HG02759 (cell line): Measurements from ENCODE around the gene GATAD2A.

Experiments used
- ATAC-seq: cut with Tn5 transposase; IDR thresholded peaks from one replicate; pipeline ENCODE4 v1.9.1; 2021; ENCODE audit warnings: mild to moderate bottlenecking, moderate library complexity; ENCODE audit not compliant: unreplicated experiment

Gene GATAD2A

DNA sequence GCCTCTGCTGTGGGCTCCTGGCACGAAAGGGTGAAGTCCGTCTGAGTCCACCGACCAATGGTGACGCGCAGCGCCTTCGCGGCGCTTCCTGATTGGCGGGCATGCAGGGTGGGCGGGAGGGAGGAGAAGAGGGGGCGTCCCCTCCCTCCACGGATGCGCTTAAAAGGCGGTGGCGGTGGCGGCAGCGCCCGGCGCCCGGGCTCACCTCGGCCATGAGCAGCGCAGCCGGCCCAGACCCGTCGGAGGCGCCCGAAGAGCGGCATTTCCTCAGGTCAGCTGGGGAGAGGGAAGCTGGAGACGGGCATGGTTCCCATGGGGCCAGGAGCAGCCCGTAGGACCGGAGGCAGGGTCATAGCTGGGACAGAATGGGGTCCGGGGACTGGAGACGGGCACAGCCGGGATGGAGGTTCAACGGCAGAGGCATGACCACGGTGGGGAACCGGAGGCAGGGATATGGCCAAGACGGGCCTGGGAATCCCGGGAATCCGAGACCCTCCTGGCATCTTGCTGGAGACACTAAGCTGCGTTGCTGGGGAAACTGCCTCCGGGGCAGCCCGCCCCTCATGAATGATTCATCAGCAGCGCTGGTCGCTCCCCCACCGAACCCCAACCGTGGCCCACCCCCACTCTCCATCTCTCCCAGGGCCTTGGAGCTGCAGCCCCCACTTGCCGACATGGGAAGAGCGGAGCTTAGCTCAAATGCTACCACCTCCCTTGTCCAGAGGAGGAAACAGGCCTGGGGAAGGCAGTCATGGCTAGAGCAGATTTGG, 123.4 kb downstream of the GATAD2A start, which contains the start of gene YJEFN3:
TSS of gene YJEFN3 (plus strand) at position 191 of the 770 bp plus-strand sequence. CDS start at position 213, 22 bp downstream.
- no peak for ATAC-seq

DNA sequence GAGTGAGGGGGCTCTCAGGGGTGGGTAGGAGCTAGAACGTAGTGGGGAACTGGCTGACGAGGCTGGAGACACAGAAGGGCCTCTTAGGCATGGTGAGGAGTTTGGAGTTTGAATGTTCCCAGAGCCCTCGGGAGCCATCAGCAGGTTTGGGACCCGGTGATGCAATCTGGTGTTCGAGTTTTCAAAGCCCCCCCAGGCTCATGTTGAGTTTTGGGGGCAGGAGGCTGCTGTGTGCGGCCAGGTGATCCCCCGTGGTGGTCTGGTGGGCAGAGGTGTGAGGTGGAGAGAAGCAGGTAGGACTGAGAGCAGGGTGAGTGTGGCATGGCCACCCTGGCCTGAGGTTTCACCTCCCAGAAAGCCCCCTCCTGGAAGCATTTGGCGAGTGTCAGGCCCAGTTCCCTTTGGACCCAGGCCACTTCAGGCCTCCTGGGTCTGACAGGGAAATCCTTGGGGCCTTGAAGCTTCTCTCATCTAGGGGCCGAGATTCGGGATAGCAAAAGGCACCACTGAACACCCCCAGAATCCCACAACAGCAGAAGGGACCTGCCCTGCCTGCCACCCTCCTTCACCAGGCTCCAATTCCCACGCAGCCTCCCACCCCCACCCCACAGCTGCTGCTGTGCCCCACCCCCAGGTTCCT, 124.4 kb downstream of the GATAD2A start:
- ATAC-seq: no peak

DNA sequence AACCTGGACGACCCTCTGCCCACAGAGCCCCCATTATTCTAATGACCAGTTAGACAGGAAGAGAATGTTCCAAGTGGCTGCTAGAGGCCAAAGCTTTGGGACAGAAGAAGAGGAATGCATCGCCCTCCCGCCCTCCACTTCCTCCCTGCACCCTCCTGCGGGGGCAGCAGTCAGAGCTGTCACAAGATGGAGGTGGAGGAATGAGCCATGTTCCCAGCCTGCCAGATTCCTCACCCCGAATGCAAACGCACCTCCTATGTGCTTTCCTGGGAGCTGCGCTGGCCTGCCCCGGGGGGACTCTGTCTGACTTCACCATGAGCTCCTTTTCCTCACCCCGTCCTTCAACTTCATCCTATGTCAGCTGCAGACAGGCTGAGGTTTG, 124.9 kb downstream of the GATAD2A start:
- no peak for ATAC-seq

DNA sequence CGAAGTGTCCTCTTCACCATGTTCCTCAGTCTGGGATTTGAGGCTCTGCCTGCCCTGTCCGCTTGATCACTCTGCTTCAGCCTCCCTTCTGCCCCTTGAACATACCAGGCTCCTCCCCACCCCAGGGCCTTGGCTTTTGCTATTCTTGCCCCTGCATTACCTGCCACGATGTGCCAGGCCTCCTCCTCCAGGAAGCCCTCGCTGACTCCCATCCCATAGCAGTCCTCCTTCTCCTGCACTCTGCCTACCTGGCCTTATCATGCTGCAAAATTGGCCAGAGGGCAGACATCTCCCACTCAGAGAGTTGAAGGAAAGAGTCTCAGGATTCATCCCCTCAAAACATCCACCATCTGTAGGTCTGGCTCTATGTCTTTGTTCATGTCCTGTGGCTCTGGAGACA, 125.4 kb downstream of the GATAD2A start:
- no peak for ATAC-seq

DNA sequence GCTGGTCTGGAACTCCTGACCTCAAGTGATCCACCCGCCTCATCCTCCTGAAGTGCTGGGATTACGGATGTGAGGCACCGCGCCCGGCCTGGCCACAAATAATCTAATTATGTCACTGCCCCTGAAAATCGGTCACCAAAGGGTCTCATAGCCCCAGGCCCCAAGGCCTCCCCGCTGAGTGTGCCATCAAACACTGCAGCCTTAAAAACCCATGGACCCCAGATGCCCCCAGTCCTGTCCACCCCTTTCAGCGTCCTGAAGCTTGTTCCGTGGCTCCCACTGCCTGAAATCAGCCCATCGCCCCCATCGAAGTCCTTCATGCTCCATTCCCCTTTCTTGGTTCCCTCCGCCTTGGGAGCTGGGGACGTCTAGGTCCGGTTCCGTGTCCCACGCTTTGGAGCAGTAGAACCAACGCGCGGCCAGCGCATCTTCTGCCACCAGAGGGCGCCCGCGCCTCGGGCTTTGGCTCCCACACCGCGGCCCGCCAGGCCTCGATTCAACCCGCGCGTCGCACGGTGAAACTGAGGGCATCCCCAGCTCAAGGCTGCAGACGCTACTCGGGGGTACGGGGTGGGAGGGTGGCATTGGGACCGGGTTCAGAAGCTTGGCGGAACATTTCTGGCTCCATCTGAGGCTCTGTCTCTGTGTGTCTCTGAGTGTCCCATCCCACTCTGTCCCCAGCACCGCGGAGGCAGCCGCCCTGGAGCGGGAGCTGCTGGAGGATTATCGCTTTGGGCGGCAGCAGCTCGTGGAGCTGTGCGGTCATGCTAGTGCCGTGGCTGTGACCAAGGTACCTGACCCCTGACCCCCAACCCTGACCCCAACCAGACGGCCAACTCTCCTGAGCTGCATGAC, 126.7 kb downstream of the GATAD2A start:
- no peak for ATAC-seq

DNA sequence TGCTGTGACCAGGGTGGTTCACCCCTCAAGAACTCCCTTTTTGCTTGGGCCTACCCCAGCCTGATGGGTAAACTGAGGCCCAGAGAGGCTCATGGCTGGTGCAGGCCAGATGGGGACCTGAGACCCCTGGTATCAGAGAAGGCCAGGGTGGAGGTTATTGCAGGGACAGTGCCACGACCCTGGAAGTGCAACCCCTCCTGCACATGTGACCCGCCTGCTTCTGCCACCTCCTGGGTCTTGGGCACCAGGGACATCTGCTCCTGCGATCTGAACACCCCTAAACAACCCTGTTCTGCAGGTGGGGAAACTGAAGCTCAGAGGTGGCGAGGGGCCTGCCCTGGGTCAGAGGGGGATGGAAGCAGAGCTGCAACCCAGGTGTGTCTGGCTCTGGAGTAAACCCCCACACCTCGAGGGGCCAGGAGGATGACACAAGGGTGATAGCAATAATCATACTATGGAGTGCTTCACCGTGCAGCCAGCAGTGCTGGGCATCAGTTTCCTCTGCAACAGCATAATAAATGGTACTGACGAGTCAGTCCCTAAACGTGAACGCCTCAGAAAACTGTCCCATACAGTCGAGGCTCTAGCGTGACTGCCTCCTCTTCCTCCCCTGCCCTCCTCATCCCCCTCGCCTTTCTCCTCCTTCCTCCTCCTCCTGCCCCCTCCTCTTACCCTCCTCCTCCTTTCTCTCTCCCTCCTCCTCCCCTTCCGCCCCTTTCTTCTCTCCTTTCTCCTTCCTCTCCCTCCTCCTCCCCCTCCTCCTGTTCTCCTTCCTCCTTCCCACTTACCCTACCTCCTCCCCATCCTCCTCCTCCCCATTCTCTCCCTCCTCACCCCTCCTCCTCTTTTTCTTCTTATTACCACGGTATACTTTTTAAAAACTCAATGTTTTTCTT, 127.6 kb downstream of the GATAD2A start:
- ATAC-seq: no peak

DNA sequence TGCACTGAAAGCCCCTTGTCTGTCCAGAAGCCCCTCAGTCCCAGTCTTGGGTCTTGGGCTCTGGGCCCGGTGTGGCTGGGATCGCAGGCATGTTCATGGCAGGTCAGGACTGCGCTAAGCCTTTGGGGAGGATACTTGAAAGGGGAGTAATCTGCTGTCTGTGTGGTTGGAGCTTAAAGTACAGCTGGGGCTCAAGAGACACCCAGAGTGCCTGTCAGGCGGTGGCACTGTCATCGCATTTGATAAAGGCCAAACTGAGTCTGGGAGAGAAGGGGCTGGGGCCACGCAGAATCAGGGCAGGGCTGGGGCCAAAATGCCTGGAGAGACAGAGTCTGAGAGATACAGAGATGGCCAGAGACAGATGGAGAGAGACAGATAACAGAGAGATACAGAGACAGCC, 128.4 kb downstream of the GATAD2A start:
- ATAC-seq: no peak

DNA sequence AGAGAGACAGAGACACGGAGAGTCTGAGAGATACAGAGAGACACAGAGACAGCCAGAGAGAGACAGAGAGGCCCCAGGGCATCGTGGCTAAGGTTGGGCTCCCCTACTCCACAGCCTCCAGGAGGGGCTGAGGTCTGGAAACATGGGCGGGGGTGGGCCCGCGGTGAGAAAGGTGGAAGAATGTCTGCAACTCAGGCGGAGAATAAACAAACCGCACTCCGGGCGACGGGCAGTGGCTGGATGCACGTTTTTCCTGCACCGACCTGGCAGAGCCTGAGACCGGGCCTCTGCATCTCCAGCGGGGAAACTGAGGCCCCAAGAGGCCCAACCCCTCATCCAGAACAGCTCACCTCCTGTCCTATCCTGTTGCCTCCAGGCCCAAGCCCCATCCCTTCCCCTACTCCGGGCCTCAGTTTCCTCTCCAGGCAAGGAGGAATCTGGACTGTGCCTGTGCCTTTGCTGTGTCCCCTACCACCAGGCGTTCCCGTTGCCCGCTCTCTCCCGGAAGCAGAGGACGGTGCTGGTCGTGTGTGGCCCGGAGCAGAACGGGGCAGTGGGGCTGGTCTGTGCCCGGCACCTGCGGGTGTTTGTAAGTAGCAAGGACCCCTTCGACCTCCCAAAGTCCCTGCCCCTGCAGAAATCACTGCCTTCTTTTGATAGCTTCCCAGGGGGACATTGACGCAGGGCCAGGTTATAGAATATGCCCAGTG, 129.2 kb downstream of the GATAD2A start:
- ATAC-seq: no peak

DNA sequence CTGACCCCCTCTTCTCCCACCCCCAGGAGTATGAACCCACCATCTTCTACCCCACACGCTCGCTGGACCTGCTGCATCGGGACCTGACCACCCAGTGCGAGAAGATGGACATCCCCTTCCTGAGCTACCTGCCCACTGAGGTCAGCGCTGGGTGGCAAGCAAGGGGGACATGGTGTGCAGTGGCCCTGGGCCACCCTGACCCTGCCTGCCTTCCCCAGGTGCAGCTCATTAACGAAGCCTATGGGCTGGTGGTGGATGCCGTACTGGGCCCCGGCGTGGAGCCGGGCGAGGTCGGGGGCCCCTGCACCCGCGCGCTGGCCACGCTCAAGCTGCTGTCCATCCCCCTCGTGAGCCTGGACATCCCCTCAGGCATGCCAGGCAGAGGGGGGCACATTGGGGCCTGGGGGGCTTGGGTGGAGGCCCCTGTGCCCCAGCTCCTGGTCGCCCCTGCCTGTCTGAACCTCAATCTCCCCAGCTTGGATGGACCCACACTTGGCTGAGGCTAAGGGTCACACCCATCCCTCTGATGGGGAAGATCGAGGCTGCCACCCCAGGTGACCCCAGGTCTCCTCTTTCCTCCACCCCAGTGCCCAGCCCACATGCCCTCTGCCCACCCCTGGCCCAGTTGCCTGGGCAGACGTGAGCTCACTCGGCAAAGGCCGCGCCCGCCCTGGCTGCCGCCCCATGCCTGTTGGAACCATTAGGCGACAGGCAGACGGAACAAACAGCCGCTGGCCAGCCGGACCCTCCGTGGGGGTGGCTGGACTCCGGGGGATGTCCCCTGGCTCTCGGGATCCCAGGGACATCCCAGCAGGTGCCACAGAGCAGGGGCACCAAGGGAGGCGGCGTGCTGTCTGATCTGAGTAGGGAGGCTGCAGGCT, 130.1 kb downstream of the GATAD2A start:
- no peak for ATAC-seq

DNA sequence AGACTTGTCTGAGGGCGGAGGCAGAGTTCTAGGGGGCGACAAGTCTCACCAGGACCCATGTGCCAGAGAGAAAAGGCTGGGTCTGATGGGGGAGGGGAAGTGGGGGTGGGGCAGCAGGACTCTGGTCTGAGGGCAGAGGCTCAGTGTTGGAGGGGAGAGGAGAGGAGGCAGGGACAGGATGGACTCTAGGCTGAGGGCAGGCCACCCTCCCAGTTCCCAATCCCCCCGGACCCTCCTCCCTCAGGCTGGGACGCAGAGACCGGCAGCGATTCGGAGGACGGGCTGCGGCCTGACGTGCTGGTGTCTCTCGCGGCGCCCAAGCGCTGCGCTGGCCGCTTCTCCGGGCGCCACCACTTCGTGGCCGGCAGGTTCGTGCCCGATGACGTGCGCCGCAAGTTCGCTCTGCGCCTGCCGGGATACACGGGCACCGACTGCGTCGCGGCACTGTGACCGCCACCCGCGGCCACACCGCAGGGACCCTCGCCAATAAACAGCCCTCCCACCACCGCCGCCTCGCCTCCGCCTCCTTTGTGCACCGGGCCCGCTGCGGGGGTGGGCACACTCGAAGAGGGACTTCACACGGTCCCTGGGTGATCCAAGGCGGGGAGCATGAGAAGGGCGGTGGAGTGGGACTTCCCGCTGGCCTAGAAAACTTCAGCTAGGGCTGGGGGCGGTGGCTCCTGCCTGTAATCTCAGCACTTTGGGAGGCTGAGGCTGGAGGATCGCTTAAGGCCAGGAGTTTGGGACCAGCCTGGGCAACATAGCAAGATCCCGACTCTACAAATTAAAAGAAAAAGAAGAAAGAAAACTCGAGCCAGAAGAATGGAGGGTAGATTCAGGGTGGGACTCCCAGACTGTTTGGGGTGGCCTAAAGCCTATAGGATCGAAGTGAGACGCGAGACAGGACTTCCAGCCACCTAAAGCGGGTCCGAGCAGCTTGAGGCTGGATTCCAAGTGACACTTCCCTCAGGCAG, 131.9 kb downstream of the GATAD2A start:
- ATAC-seq: no peak

DNA sequence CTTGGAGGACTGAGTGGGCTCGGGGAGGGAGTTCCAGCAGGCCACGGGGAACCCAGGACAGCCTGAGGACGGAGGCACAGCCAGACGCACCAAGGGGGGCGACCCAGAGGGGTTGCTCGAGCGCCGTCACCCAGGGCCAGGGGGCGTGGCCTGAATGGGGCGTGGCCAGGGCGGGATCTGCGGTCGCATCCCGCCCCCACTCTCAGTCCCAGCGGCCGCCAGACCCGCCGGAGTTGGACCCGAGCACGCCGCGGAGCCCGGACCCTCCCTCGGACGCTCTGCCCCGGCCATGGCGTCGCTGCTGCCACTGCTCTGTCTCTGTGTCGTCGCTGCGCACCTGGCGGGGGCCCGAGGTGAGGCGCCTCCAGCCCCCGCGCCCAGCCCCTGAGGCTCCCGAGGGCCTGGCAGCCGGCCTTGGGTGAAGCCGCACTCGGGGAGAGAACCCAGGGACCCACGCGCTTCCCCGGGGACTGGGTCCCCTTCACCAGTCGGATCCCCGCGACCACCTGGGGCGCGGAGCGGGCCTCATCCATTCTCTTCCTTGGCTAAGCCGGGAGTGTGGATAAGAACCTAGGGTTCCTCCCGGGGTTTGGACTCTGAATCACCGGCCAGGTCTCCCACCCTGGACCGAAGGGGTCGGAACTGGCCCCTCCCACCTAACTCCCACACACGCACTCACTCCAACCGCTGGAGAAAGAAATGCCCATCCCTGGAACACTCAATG, 132.7 kb downstream of the GATAD2A start, which contains the start of gene CILP2:
TSS of gene CILP2 (plus strand) at position 205 of the 724 bp plus-strand sequence. CDS start at position 290, 85 bp downstream.
- ATAC-seq: peak; percentile 33

DNA sequence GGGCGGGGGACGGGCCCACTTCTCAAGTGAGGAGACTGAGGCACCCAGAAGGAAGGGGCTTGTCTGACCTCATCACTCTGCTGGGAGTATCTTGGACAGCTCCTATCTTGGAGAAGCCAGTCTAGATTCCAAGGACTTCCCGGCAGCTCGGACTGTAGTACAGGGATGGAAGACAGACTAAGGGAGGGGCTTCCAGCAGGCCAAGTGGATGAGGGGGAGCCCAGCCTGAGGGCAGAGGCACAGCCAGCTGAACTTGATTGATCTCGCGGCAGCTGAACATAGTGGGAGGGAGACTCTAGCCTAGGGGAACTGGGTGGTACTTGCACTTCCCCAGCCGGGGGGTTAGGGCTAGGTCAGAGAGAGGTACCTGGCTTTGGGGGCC, 133.3 kb downstream of the GATAD2A start:
- ATAC-seq: no peak

DNA sequence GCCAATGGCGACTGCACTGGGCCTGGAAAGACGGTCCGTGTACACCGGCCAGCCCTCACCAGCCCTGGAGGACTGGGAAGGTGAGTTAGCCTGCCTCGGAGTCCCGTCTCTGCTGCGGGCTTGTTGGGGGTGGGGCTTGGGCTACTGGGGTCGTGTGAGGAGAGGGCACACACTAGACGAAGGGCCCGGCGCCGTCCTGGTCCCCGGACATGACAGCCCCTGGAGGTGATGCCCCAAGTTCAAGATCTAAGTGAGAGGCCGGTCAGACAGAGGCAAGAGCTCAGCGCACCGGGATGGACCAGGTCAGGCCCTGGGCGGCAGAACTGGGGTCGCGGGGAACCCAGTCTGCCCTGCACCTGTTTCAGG, 134.2 kb downstream of the GATAD2A start:
- ATAC-seq: no peak

DNA sequence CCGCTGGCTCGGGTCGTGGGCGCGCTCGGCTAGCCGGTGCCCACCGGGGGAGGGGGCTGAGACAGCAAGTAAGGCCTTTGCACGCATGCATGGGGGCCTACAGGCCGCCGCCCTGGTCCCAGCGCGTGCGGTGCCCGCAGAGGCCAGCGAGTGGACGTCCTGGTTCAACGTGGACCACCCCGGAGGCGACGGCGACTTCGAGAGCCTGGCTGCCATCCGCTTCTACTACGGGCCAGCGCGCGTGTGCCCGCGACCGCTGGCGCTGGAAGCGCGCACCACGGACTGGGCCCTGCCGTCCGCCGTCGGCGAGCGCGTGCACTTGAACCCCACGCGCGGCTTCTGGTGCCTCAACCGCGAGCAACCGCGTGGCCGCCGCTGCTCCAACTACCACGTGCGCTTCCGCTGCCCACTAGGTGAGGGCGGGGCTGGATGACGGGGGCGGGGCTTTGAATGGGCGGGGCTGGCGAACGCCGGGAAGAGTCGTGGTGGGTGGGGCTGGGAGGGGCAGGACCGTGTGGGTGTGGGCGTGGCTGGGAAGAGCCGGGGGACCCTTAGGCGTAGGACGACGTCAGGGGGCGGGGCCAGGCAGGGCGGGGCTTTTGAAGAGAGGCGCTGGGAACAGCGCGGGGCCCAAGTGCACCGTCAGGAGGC, 134.7 kb downstream of the GATAD2A start:
- no peak for ATAC-seq

DNA sequence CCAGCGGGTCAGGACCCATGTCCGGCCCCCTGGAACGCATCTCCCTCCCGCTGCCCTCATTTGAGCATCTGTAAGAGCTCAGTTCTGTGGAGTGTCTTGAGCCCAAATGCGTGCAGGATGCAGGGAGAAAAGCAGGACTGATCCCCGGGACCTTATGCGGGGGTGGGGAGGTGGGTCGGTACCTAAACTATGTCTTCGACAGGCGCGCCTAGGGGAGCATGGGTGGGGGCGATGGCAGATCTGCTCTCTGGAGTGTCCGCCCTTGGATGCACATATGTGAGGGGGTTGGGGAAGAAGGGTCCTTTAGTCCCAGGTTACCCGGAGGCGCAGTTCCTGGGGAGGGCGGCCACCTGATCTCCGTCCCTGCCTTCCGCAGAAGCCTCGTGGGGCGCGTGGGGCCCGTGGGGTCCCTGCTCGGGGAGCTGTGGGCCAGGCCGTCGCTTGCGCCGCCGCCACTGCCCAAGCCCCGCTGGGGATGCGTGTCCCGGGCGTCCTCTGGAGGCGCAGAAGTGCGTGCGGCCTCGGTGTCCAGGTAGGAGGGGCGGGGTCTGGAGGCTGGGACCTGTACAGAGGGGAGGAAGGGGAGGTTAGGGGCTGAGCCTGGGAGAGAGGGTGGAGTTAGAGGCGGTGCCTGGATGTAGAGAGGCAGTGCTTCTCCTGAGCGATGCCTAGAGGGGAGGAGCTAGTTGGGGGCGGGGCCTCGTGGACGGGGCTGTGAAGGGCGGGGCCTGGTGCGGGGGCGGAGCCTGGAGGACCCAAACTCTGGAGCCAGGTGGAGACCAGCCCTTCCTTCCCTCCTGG, 135.4 kb downstream of the GATAD2A start:
- peak; percentile 59 for ATAC-seq

DNA sequence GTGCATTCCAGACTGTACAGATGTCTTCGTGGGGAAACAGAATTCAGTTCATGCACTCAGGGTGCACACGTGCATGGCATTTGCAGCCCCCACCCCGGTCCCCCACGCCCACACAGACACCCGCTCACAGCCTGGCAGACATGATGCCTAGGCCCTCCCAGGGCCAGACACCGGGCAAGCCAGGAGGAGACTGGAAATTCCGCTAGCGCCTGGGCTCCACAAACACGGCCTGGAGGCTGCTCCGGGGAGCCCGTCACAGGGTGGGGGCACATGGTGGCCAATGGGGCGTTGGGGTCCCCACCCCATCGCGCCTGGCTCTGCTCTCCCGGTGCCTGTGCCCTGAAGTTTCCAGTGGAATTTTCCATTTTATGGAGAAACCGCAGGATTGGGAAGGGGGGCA, 136.1 kb downstream of the GATAD2A start:
- no peak for ATAC-seq
